HAP-1 (cell line): ENCODE results near the gene KMT2A.

ENCODE experiments used
- DNase-seq, 2 experiments: peaks; one replicate each; pipeline ENCODE4 v3.0.0-alpha.2; 2016 to 2020; ENCODE audit warnings: low spot score in 2 of 2
- H3K27me3 ChIP-seq: fragments of 250-450 bp; sonication (Bioruptor Pico); 2 replicates; pipeline ENCODE4 v1.5.1; 2020; ENCODE audit warnings: low read depth, mild to moderate bottlenecking, moderate library complexity
- H3K36me3 ChIP-seq: fragments of 250-450 bp; sonication (Bioruptor Pico); replicated peaks from 2 replicates; pipeline ENCODE4 v1.5.1; 2020; ENCODE audit warnings: mild to moderate bottlenecking
- H3K4me1 ChIP-seq: fragments of 250-450 bp; sonication (Bioruptor Pico); 2 replicates; pipeline ENCODE4 v1.5.1; 2020; ENCODE audit warnings: mild to moderate bottlenecking
- H3K4me3 ChIP-seq: fragments of 250-450 bp; sonication (Bioruptor Pico); 2 replicates; pipeline ENCODE4 v1.5.1; 2020; ENCODE audit warnings: mild to moderate bottlenecking, moderate library complexity
- H3K9me3 ChIP-seq: fragments of 250-450 bp; sonication (Bioruptor Pico); 2 replicates; pipeline ENCODE4 v1.5.1; 2020; ENCODE audit warnings: mild to moderate bottlenecking, moderate library complexity
- in situ Hi-C: fragments of 300-500 bp; cut with MboI; formaldehyde crosslinking; loops from 3 replicates; pipeline ENCODE4 v1.14.3; 2020; ENCODE audit warnings: low sequenced_read_pairs, inconsistent platforms, mixed read lengths

Gene KMT2A

DNA sequence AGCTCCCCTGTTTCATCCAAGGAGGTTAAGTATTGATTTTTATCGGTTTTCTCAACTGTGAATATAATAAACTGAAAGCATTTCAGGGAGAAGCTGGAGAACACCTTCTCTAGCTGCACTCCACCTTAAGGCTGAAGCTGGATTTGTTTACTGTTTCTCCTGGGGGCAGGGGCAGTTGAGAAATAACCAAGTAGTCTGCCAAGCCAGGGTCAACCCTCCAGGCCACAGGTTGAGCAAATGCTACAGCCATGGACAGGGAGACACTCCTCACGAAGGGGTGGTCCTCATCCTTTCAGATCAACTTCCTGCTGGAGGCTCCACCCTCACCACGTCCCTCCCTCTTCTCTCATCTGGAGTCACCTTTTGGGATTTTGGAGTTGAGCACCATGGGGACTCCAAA, 90.8 kb downstream of the KMT2A start, which contains the start of gene TTC36:
Gene TTC36 (plus strand): TSS at position 366 of the 400 bp plus-strand sequence. CDS start 21 bp downstream, at position 387.
- DNase-seq: no peak
- Histone ChIP-seq H3K4me1 (no peaks in the 10 kb centered on the region), H3K4me3 (no peak within 1 kb of the TSS), H3K36me3 (peaks cover 22% of the 10 kb centered on the region), H3K9me3 (no peaks in the 10 kb centered on the region), H3K27me3 (no peaks in the 10 kb centered on the region)
- in situ Hi-C loops: no loop called here

DNA sequence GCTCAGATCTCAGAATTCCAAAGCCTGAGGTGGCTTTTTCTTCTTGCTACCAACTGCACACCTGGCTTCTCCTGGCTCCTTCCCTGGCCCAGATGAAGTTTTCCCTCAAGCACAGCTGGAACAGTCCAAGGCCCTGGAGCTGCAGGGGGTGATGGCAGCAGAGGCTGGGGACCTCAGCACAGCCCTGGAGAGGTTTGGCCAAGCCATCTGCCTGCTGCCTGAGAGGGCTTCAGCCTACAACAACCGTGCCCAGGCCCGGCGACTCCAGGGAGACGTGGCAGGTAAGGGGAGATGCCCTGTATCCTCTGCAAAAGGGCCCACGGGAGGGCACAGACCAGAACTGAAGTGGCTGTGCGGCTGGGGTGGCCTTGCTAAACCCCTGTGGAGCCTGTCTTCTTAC, 92.2 kb downstream of the KMT2A start:
- Histone ChIP-seq H3K4me1 (no peaks in the 10 kb centered on the region), H3K36me3 (peaks cover 8% of the 10 kb centered on the region), H3K27me3 (no peaks in the 10 kb centered on the region), H3K4me3 (no peak overlapping the region), H3K9me3 (no peaks in the 10 kb centered on the region)
- no peak for DNase-seq
- in situ Hi-C loops: no loop called here

DNA sequence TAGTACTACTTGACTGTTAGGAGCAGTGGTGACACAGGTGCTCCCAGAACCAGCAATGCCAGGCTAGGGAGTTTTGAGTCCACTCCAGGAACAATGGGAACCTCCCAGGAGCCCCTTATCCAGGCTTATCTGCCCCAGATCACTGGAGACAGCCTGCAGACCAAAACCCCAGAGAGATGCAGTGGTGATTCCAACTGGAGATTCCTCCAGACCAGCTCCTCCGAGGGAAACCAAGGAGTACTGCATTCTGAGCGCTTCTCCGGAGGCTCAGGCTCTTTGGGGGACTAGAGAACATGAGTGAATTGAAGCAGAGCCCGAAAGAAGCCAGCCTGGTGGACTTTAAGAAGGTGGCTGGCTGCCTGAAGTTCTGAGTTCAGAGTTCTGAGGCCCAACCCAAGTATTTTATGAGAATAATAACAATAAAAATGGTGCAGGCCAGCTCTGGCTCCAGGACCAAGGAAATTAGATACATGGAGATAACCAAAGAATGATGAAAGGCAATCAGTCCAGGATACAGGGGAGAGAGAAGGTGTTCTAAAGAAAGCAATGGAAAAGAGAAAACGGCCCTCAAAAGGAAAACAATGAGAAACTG, 93.4 kb downstream of the KMT2A start:
- DNase-seq: no peak
- Histone ChIP-seq H3K36me3 (no peaks in the 10 kb centered on the region; the same call in 1 of the 2 replicates), H3K4me1 (no peaks in the 10 kb centered on the region), H3K27me3 (no peaks in the 10 kb centered on the region), H3K4me3 (no peak overlapping the region), H3K9me3 (no peaks in the 10 kb centered on the region)
- in situ Hi-C loops: no loop called here

DNA sequence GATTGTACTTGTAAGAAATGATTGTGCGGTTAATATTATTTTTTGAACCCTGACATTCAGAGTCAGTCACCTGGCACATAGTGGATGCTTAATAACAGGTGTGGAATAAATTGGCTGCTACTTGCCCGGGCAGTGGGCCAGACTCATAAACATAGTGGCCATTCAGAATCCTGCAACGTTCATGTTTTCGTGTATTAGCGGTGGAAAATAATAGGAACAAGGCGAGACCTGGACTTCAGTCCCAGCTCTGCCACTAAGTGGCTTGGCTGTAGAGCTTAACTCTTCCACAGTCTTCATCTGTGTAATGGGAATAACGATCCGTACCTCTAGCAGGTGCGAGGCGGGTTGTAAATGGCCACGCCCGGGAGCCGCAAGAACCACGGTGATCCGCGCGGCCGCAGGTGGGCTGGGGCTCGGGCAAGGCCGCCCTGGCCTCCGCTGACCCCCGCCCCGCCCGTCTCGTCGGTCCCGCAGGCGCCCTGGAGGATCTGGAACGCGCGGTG, 93.9 kb downstream of the KMT2A start:
- DNase-seq: no peak
- no peak overlapping the region for H3K4me3 ChIP-seq

DNA sequence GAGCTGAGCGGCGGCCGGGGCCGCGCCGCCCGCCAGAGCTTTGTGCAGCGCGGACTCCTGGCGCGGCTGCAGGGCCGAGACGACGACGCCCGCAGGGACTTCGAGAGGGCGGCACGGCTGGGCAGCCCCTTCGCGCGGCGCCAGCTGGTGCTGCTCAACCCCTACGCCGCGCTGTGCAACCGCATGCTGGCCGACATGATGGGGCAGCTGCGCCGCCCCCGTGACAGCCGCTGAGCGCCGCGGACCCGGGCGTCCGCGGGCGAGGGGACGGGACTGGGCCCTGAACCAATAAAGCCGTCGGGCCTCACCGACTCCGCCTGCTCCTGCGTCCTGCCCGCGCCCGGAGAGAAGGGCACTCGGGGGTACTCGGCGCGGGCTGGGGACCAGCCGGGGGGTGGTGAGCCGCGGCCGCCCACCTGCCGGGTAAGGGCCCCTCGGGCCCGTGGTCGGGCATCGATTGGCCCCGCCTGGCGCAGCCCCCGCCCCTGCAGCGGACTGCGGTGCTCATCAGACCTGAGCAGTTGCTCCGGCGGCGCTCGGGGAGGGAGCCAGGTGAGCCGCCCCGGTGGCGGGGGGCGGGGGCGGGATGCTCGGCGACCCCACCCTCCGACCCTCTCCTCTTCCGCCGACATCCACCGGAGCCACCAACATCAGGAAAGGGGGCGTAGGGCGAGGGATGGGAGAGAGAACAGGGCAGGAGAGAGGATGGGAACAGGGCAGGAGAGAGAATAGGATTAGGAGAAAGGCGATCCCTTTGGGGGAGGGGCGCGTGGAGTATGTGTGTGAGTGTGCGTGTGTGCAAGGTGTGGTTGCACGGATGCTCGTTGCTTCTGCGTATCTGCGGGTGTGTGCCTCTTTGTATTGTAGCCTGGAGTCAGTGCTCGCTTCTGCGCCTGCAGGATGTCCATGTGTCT, 94.6 kb downstream of the KMT2A start, which contains the start of gene TMEM25:
Gene TMEM25 (plus strand): TSS at position 510 of the 914 bp plus-strand sequence. CDS start 610 bp downstream, outside the sequence.
- no peaks in the 10 kb centered on the region for H3K9me3 ChIP-seq
- H3K36me3 ChIP-seq: no peaks in the 10 kb centered on the region; the same call in 1 of the 2 replicates
- no peaks in the 10 kb centered on the region for H3K4me1 ChIP-seq
- DNase-seq: no peak
- no peaks in the 10 kb centered on the region for H3K27me3 ChIP-seq
- no peak within 1 kb of the TSS for H3K4me3 ChIP-seq
- in situ Hi-C loops: no loop called here

More for the DNA sequence above, 93.9 kb downstream of the KMT2A start:
- in situ Hi-C loops: no loop called here
- H3K4me1 ChIP-seq: no peaks in the 10 kb centered on the region
- H3K36me3 ChIP-seq: no peaks in the 10 kb centered on the region; the same call in 1 of the 2 replicates
- H3K9me3 ChIP-seq: no peaks in the 10 kb centered on the region
- H3K27me3 ChIP-seq: no peaks in the 10 kb centered on the region

DNA sequence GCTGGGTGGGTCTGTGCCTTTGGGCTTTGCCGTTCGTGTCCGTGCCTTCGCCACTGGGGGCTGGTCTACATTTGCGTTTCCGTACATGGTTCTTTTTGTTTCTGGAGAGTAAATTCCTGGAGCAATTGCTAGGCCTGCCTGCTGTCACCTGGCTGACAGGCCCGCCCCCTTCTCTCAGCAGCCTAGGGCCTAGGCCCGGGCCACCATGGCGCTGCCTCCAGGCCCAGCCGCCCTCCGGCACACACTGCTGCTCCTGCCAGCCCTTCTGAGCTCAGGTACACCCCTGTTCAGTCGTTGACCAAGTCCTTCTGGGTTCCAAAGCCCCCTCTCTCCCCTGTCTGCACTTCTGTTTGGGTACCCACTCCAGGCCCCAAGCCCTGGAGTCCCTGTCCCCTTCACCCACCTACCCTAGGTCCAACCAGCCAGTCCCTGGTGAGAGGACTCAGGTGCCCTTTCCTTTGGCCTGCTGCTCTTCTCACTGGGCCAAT, 95.3 kb downstream of the KMT2A start:
- Histone ChIP-seq H3K4me3 (no peak overlapping the region), H3K36me3 (no peaks in the 10 kb centered on the region), H3K27me3 (no peaks in the 10 kb centered on the region), H3K9me3 (no peaks in the 10 kb centered on the region), H3K4me1 (no peaks in the 10 kb centered on the region)
- no peak for DNase-seq
- in situ Hi-C loops: no loop called here

DNA sequence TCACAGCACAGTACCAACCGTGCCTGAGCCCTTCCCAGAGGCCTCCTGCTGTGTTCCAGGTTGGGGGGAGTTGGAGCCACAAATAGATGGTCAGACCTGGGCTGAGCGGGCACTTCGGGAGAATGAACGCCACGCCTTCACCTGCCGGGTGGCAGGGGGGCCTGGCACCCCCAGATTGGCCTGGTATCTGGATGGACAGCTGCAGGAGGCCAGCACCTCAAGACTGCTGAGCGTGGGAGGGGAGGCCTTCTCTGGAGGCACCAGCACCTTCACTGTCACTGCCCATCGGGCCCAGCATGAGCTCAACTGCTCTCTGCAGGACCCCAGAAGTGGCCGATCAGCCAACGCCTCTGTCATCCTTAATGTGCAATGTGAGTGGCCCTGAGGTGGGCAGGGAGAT, 95.8 kb downstream of the KMT2A start:
- Histone ChIP-seq H3K4me1 (no peaks in the 10 kb centered on the region), H3K9me3 (no peaks in the 10 kb centered on the region), H3K36me3 (no peaks in the 10 kb centered on the region), H3K4me3 (no peak overlapping the region), H3K27me3 (no peaks in the 10 kb centered on the region)
- in situ Hi-C loops: no loop called here
- DNase-seq: no peak

DNA sequence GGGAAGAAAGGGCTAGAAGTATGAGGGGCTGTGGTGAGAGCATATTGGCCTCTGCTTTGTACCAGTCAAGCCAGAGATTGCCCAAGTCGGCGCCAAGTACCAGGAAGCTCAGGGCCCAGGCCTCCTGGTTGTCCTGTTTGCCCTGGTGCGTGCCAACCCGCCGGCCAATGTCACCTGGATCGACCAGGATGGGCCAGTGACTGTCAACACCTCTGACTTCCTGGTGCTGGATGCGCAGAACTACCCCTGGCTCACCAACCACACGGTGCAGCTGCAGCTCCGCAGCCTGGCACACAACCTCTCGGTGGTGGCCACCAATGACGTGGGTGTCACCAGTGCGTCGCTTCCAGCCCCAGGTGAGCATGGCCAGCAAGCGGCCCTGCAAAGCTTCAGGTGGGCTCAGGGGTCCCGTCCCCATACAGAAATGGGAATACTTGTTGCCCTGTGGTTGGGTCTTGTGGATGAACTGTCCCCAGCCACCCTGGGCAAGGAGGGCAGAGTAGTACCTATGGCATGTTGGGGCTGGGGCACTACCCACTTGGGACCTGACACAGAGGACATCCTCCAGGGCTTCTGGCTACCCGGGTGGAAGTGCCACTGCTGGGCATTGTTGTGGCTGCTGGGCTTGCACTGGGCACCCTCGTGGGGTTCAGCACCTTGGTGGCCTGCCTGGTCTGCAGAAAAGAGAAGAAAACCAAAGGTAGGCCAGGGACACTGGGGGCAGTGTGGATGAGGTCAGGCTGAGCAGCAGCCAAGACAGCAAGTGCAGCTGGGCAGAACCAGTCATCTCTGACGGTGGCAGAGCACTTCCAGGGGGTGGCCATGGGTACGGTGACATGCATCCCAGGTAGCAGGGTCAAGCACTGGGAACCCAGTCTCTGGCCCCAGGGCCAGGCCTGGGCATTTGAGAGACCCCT, 96.8 kb downstream of the KMT2A start:
- Histone ChIP-seq H3K36me3 (no peaks in the 10 kb centered on the region), H3K4me1 (peaks cover 3% of the 10 kb centered on the region; the same call in 1 of the 2 replicates), H3K27me3 (no peaks in the 10 kb centered on the region), H3K4me3 (no peak overlapping the region), H3K9me3 (no peaks in the 10 kb centered on the region)
- DNase-seq: no peak
- in situ Hi-C loops: no loop called here

DNA sequence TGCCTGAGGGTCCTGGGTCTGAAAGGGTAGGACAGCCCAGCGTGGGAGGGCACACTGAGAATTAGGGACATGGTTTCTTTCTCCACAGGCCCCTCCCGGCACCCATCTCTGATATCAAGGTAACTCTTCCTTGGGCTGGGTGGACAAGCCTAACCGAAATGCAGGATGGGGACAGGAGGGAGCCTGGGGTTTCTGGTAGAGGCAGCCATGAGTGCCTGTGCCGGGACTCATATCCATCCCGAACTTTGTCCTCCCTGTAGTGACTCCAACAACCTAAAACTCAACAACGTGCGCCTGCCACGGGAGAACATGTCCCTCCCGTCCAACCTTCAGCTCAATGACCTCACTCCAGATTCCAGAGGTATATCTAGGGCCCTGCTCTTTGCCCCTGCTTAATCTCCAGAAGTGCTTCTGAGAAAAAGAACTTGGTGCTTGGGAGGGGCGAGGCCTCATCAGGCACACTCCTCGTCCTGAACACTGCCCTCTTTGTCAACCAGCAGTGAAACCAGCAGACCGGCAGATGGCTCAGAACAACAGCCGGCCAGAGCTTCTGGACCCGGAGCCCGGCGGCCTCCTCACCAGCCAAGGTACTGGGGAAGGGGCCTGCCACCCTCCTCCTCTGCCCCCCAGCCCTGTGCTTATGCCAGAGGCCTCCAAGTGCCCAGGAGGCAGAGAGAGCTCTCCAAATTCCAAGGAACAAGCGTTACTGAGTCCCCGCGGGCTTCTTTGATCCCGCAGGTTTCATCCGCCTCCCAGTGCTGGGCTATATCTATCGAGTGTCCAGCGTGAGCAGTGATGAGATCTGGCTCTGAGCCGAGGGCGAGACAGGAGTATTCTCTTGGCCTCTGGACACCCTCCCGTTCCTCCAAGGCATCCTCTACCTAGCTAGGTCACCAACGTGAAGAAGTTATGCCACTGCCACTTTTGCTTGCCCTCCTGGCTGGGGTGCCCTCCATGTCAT, 97.8 kb downstream of the KMT2A start:
- Histone ChIP-seq H3K36me3 (no peaks in the 10 kb centered on the region), H3K4me1 (peaks cover 3% of the 10 kb centered on the region; the same call in 1 of the 2 replicates), H3K9me3 (no peaks in the 10 kb centered on the region), H3K4me3 (no peak overlapping the region), H3K27me3 (no peaks in the 10 kb centered on the region)
- no peak for DNase-seq
- in situ Hi-C loops: no loop called here

DNA sequence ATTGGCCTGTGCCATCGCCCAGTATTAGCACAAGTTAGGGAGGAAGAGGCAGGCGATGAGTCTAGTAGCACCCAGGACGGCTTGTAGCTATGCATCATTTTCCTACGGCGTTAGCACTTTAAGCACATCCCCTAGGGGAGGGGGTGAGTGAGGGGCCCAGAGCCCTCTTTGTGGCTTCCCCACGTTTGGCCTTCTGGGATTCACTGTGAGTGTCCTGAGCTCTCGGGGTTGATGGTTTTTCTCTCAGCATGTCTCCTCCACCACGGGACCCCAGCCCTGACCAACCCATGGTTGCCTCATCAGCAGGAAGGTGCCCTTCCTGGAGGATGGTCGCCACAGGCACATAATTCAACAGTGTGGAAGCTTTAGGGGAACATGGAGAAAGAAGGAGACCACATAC, 99.0 kb downstream of the KMT2A start:
- no peak overlapping the region for H3K4me3 ChIP-seq
- DNase-seq: no peak
- no peaks in the 10 kb centered on the region for H3K9me3 ChIP-seq
- peaks cover 3% of the 10 kb centered on the region; the same call in 1 of the 2 replicates for H3K4me1 ChIP-seq
- H3K36me3 ChIP-seq: no peaks in the 10 kb centered on the region
- H3K27me3 ChIP-seq: no peaks in the 10 kb centered on the region
- in situ Hi-C loops: no loop called here

DNA sequence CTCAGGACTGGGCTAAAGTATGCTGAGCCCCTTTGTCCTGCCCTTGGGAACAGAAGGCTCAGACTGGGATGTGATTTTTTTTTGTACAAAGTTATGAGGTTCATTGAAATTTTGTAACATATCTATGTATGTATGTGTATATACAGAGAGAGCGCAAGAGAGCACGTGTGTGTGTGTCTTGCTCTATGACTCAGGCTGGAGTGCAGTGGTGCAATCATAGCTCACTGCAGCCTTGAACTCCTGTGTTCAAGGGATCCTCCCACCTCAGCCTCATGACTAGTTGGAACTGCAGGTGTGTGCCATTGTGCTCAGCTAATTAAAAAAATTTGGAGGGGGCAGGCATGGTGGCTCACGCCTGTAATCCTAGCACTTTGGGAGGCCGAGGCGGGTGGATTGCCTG, 100.4 kb downstream of the KMT2A start:
- in situ Hi-C loops: no loop called here

DNA sequence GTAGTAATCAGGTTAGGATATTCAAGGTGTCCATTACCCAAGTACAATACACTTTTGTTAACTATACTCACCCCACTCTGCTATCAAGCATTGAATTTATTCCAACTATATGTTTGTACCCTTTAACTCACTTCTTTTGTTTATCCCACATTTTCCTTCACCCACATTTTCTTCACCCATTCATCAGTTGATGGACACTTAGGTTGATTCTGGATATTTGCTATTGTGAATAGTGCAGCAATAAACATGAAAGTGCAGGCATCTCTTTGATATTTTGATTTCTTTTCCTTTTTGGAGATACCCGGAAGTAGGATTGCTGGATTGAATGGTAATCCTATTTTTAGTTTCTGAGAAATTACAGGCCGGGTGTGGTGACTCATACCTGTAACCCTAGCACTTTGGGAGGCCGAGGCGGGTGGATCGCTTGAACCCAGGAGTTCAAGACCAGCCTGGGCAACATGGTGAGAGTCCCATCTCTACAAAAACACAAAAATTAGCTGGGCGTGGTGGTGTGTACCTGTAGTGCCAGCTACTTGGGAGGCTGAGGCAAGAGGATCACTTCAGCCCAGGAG, 101.2 kb downstream of the KMT2A start:
- Histone ChIP-seq H3K36me3 (no peaks in the 10 kb centered on the region), H3K4me1 (peaks cover 3% of the 10 kb centered on the region; the same call in 1 of the 2 replicates), H3K9me3 (no peaks in the 10 kb centered on the region), H3K4me3 (no peak overlapping the region), H3K27me3 (no peaks in the 10 kb centered on the region)
- no peak for DNase-seq
- in situ Hi-C loops: no loop called here

More for the DNA sequence above, 100.4 kb downstream of the KMT2A start:
- Histone ChIP-seq H3K9me3 (no peaks in the 10 kb centered on the region), H3K4me1 (peaks cover 3% of the 10 kb centered on the region; the same call in 1 of the 2 replicates), H3K27me3 (no peaks in the 10 kb centered on the region), H3K36me3 (no peaks in the 10 kb centered on the region), H3K4me3 (no peak overlapping the region)
- no peak for DNase-seq
